ENCODE results near the gene NCBP3.
"Not testable (repeated sequence)": the region's sequence is repeated elsewhere in the genome, so short reads cannot be mapped to it uniquely, and the experiment has no call there.

NCBP3 gene

DNA sequence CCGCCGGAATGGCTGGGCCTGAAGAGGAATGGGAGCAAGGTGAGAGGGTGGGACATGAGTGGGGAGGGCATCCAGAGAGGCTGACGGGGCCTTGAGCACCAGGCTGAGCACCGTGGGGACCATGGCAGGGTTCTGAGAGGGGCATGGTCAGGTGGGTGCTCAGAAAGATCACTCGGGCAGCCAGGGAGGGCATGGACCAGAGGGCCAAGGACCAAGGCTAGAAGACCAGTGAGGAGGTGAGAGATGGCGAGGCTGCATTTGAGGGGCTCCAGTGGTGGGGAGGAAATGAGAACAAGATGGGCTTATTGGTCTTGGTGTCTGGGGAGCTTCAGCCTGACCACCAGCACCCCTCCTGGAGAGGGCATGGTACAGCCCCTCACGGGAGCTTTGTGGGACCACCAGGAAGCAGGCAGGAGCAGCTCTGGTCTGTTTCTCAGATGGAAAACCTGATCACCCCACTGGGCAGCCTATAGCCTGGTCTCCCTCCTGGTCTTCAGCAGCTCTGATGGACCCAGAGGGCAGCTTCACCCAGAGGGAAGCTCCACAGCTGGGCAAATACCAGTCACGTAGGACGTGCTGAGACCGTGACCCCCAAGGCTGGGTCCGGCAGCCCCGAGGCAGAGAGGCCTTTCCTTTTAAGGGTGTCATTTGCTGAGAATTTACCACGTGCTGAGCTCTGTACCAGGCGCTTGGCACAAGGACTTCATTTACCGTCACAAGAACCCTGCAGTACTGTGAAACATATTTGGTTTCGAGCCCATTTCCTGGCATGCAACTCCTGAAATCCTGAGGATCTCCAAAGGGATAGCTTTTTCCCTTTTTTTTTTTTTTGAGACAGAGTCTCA, 11.4 kb upstream of the NCBP3 start:
- H3K4me2 ChIP-seq (ENCODE audit: low read depth, low read length, poor library complexity, severe bottlenecking) = no peak overlapping the region

GRCh38 chr17:3854204-3854603, 8.2 kb upstream of the NCBP3 start:
- not testable (repeated sequence) for H3K4me2 ChIP-seq (ENCODE audit: low read depth, low read length, poor library complexity, severe bottlenecking); H2AFZ ChIP-seq (ENCODE audit: low read length); H3K9me3 ChIP-seq (ENCODE audit: insufficient read depth, low read depth, low read length); H3K9me2 ChIP-seq (replicated peaks; ENCODE audit: low read depth, low read length); H3K4me3 ChIP-seq (ENCODE audit: low read length, poor library complexity, severe bottlenecking); H3K36me3 ChIP-seq (ENCODE audit: insufficient read depth, low read length); H4K20me1 ChIP-seq (ENCODE audit: insufficient read depth, low read length, poor library complexity, severe bottlenecking); H3K27me3 ChIP-seq (ENCODE audit: insufficient read depth, low read length, poor library complexity, severe bottlenecking); H3K9ac ChIP-seq (ENCODE audit: low read depth, low read length, poor library complexity, severe bottlenecking); H3F3A ChIP-seq (ENCODE audit: low read depth); H3K4me1 ChIP-seq (ENCODE audit: insufficient read depth, low read length, poor library complexity, severe bottlenecking); H3K79me2 ChIP-seq (ENCODE audit: insufficient read depth, low read length)

More for the DNA sequence above, 11.4 kb upstream of the NCBP3 start:
- no peak overlapping the region for H3K9ac ChIP-seq (ENCODE audit: low read depth, low read length, poor library complexity, severe bottlenecking)
- TF ChIP-seq CTCF (conservative IDR thresholded peaks at IDR 0.05; ENCODE audit: low read length) (no peak; the same call in 1 of the 2 replicates), EZH2phosphoT487 (IDR thresholded peaks at IDR 0.05; ENCODE audit: borderline replicate concordance) (no peak)
- H3K9me3 ChIP-seq (ENCODE audit: insufficient read depth, low read depth, low read length) = no peaks in the 10 kb centered on the region
- no peaks in the 10 kb centered on the region for H3K4me1 ChIP-seq (ENCODE audit: insufficient read depth, low read length, poor library complexity, severe bottlenecking)
- no peaks in the 10 kb centered on the region for H3K36me3 ChIP-seq (ENCODE audit: insufficient read depth, low read length)
- H4K20me1 ChIP-seq (ENCODE audit: insufficient read depth, low read length, poor library complexity, severe bottlenecking) = no peaks in the 10 kb centered on the region
- H2AFZ ChIP-seq (ENCODE audit: low read length) = no peak overlapping the region
- no peaks in the 10 kb centered on the region for H3K9me2 ChIP-seq (replicated peaks; ENCODE audit: low read depth, low read length)
- no peaks in the 10 kb centered on the region for H3F3A ChIP-seq (ENCODE audit: low read depth)
- H3K27me3 ChIP-seq (ENCODE audit: insufficient read depth, low read length, poor library complexity, severe bottlenecking) = no peaks in the 10 kb centered on the region
- H3K4me3 ChIP-seq (ENCODE audit: low read length, poor library complexity, severe bottlenecking) = no peak overlapping the region
- no peaks in the 10 kb centered on the region for H3K79me2 ChIP-seq (ENCODE audit: insufficient read depth, low read length)

GRCh38 chr17:3852561-3852960, 6.5 kb upstream of the NCBP3 start:
- H2AFZ ChIP-seq (ENCODE audit: low read length) = no peak overlapping the region
- no peak for TF ChIP-seq CTCF (conservative IDR thresholded peaks at IDR 0.05; ENCODE audit: low read length)
- no peak for TF ChIP-seq EZH2phosphoT487 (IDR thresholded peaks at IDR 0.05; ENCODE audit: borderline replicate concordance)
- H3K4me1 ChIP-seq (ENCODE audit: insufficient read depth, low read length, poor library complexity, severe bottlenecking) = peaks cover 5% of the 10 kb centered on the region
- no peak overlapping the region for H3K4me3 ChIP-seq (ENCODE audit: low read length, poor library complexity, severe bottlenecking)
- no peak overlapping the region for H3K4me2 ChIP-seq (ENCODE audit: low read depth, low read length, poor library complexity, severe bottlenecking)
- no peaks in the 10 kb centered on the region for H3F3A ChIP-seq (ENCODE audit: low read depth)
- H3K9me2 ChIP-seq (replicated peaks; ENCODE audit: low read depth, low read length) = no peaks in the 10 kb centered on the region
- H3K9ac ChIP-seq (ENCODE audit: low read depth, low read length, poor library complexity, severe bottlenecking) = no peak overlapping the region
- H3K79me2 ChIP-seq (ENCODE audit: insufficient read depth, low read length) = no peaks in the 10 kb centered on the region
- H3K36me3 ChIP-seq (ENCODE audit: insufficient read depth, low read length) = no peaks in the 10 kb centered on the region
- H3K27me3 ChIP-seq (ENCODE audit: insufficient read depth, low read length, poor library complexity, severe bottlenecking) = no peaks in the 10 kb centered on the region
- H3K9me3 ChIP-seq (ENCODE audit: insufficient read depth, low read depth, low read length) = no peaks in the 10 kb centered on the region
- no peaks in the 10 kb centered on the region for H4K20me1 ChIP-seq (ENCODE audit: insufficient read depth, low read length, poor library complexity, severe bottlenecking)
